HG03460 (cell line): ENCODE data around the gene CES4A.
"Not testable (repeated sequence)": the region's sequence is repeated elsewhere in the genome, so short reads cannot be mapped to it uniquely, and the experiment has no call there.

Source experiments
- ATAC-seq: cut with Tn5 transposase; IDR thresholded peaks from one replicate; pipeline ENCODE4 v1.9.1; 2021; ENCODE audit not compliant: unreplicated experiment

CES4A gene

DNA sequence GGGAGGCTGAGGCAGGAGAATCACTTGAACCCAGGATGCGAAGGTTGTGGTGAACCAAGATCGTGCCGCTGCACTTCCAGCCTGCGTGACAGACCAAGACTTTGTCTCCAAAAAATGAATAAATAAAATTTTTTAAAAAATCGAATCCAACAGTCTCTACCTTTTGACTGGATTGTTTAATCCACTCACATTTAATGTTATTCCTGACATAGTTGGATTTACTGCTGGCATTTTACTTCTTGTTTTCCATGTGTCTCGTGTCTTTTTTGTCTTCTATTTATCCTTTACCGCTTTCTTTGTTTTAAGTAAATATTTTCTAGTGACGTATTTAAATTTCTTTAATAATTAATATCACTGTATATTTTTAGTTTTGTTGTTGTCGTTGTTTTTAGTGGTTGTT is 5.4 kb upstream of the CES4A start:
- no peak for ATAC-seq

DNA sequence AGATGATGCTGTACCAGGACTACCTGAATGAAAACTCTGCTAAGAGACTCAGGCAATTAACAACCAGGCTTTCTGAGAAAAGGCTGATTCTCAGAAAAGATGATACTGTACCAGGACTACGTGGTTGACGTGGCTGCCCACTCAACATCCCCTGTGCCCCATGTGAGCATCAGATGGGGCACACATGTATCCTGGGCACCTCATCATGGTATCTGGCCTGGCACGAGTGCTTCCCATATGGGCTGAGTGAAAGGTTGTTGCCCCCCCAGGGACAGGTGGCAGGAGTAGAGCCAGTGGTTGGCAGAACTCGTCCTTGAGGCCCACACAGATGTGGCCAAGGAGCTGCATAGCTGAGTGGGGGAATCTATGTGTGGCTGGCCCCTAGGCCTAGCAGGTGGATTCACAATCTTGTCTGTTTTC is 3.5 kb upstream of the CES4A start:
- no peak for ATAC-seq

GRCh38 chr16:66986559-66986958 is 1.8 kb upstream of the CES4A start:
- ATAC-seq, result no peak

GRCh38 chr16:66991545-66992077 is 3.2 kb downstream of the CES4A start:
- ATAC-seq, result no peak

GRCh38 chr16:66993558-66993957 is 5.2 kb downstream of the CES4A start:
- not testable (repeated sequence) for ATAC-seq

GRCh38 chr16:66996324-66996982 is 8.1 kb downstream of the CES4A start:
- ATAC-seq, result no peak

DNA sequence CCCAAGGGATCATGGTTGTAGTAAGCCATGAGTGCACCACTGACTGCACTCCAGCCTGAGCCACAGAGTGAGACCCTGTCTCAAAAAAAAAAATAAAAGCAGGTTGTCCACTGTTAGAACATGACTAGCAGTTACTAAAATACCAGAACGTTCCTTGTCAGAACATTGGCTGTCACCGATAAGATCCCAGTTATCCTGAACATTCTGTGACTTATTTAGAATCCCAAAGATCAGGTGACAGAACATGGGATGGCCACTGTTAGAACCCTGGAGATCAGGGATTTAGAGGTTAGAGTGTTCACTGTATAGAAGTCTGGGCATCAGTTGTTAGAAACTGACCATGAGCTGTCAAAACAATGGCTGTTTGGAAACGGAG is 8.6 kb downstream of the CES4A start:
- ATAC-seq, result no peak

DNA sequence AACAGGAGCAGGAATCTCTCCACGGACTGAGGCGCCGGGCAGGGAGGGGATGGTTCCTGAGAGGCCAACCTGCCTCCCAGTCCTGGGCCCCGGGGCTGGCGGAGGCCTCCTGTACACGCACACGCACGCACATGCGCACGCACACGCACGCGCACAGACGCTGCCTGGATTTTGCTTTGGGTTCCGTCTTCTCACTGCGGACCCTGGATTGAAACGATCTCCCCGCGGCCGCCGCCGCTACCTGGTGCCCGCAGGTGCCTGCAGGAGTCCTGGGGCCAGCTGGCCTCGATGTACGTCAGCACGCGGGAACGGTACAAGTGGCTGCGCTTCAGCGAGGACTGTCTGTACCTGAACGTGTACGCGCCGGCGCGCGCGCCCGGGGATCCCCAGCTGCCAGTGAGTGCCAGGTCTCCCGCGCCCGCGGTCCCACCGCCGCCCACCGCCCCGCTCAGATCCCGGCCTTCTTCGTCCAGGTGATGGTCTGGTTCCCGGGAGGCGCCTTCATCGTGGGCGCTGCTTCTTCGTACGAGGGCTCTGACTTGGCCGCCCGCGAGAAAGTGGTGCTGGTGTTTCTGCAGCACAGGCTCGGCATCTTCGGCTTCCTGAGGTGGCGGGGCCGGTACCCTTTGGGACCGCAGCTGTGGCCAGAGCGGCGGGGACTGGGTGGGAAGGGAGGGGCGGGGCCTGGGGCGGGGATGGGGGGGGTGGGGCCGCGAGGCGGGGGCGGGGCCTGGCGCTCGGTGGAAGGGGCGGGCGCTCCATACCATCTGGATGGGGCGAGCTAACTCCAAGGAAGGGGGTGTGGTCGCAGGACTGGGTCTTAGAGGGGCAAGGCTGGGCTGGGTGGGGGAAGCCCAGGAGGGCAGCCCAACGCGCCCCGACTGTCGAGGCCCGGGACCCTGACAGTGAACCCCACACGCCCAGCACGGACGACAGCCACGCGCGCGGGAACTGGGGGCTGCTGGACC is 12.3 kb downstream of the CES4A start:
- no peak for ATAC-seq

GRCh38 chr16:67001726-67002125 is 13.3 kb downstream of the CES4A start:
- no peak for ATAC-seq

DNA sequence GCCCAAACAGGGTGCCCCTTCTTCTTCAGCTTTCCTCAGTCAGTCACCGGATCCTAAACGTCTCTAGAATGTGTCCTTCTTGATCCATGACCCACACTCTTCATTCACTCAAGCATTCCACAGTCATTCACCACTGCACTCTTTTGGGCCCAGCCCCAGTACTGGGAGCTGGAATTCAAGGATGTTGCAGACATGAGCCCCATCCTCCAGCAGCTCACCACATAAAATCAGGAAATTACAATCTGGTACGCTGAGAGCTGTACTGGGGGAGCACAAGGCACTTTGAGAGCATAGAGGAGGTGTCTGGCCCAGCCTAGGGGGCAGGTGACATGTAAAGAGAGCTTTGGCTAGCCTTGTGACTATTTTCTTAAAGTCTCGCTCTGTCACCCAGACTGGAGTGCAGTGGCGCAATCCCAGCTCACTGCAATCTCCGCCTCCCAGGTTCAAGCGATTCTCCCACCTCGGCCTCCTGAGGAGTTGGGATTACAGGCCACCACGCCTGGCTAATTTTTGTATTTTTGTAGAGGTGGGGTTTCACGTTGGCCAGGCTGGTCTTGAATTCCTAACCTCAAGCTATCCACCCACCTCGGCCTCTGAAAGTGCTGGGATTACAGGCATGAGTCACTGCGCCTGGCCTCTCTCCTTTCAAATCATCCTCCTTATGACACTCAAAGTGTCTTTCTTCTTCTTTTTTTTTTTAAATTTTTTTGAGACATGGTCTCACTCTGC is 18.7 kb downstream of the CES4A start:
- no peak for ATAC-seq

DNA sequence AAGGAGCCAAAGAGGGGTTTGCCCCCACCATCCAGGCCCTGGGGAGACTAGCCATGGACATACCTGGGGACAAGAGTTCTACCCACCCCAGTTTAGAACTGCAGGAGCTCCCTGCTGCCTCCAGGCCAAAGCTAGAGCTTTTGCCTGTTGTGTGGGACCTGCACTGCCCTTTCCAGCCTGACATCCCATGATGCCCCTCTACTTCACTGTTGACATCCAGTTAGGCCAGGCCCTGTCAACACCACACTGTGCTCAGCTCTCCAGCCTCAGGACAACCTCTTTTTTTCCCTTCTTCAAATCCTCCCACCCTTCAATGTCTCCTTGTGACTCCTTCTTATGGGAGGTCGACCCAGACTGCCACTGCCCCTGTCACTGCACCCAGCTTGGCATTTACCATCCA is 20.8 kb downstream of the CES4A start:
- no peak for ATAC-seq

GRCh38 chr16:67011274-67011673 is 22.9 kb downstream of the CES4A start:
- ATAC-seq, result no peak

GRCh38 chr16:67013233-67013822 is 24.9 kb downstream of the CES4A start:
- ATAC-seq, result no peak

DNA sequence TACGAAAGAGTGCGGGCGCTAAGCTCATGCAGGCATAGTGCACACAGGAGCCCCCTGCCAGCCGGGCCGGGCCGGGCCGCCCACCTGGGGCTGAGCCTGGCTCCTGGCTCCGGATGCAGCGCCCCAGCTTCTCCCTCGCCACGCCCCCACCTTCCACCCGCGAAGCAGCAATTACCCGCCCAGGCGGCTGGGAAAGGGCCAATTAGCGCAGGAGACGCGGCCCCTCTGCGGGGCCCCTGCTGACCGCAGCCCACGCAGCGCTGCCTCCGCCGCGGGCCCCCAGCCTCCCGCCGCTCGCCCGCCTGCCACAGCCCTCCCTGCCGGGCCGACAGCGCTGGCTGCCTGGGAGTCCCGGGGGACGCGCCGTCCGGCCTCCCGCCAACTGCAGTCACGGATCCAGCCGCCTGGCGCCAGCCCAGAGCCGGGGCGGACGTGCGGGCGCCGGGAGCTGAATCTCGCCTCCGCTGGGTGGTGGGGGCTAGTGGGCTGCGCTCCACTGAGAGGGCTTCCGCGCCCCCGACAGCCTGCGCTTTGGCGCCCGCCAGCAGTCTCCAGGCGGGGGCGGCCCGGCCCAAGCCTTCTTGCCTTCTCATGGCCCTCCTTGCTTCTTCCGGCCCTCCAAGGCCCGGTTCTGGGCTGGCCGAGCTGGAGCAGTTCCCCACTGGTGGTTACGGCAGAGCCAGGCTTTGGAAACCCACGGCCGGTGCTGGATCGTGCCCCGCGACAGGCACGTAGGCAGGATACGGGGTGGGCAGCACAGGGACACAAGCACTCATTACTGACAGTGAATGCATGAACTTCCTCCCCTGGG is 25.6 kb downstream of the CES4A start:
- ATAC-seq, result no peak

DNA sequence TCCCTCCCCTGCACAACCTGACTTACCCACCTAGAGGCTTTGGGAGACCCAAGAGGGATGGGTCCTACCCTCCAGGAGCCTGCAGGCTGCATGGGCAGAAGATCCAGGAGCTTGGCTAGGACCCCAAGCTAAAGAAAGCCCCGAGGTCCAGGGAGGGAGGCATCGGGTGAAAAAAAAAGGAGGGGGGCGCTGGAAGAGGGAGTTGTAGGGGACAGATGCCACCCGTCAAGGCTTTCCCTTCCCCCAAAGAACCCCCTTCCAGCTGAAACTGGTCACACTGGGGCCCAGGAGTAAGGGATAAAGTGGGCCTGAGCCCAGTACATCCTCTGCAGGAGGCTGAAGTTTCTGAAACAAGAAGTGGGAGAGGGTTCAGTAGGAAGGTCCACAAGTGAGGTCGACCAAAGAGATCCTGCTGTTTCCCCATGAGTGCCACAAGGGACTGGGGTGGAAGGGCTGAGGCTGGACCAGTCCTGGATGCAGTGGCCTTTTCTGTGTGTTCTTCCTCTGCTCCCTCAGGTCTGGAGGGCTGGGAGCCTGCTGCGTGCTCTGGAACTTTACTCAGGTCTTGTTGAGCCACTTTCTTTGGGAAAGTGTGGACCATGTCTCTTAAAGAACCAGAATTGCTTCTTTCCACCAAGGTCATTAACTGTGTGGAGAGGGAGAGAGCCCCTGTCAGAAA is 26.4 kb downstream of the CES4A start:
- no peak for ATAC-seq

- ATAC-seq, result no peak
Observed at GRCh38 chr16:67015313-67015731, 26.9 kb downstream of the CES4A start.

GRCh38 chr16:67016143-67016542 is 27.8 kb downstream of the CES4A start:
- ATAC-seq, result no peak

GRCh38 chr16:67016681-67017420 is 28.5 kb downstream of the CES4A start:
- ATAC-seq, result no peak

DNA sequence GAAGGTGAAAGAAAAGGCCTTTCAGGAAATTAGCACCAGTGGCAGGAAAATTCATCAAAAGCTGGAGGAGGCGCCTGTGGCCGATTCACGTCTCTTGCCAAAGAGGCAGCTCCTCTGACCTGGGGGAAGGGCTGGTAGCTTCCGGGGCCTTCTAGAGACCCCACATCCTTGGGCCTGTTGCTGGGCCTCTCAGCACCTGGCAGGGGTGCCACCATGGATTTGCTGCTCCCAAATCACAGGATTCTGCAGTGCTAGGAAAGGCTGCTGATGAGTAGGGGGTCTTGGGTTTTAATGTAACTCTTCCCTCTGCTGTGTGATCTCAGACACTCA is 29.0 kb downstream of the CES4A start:
- no peak for ATAC-seq
